Ishikawa (cell line): Measurements from ENCODE around the gene DDN.
A peak's percentile ranks its signal among the peaks of the same experiment; 100 is the strongest.

ENCODE experiments used
- CEBPB ChIP-seq: IDR thresholded peaks from 2 replicates; pipeline ENCODE4 v1.6.1; 2012
- CREB1 ChIP-seq: IDR thresholded peaks from 2 replicates; pipeline ENCODE4 v1.6.1; 2012; ENCODE audit warnings: low read depth
- EGR1 ChIP-seq: IDR thresholded peaks from 2 replicates; pipeline ENCODE4 v1.6.1; 2012
- EP300 ChIP-seq: IDR thresholded peaks from 2 replicates; pipeline ENCODE4 v1.6.1; 2012; ENCODE audit warnings: borderline replicate concordance
- FOXM1 ChIP-seq: IDR thresholded peaks from 2 replicates; pipeline ENCODE4 v1.6.1; 2012; ENCODE audit warnings: low read depth, borderline replicate concordance
- MAX ChIP-seq: IDR thresholded peaks from 2 replicates; pipeline ENCODE4 v1.6.1; 2012
- NFIC ChIP-seq: IDR thresholded peaks from 2 replicates; pipeline ENCODE4 v1.6.1; 2012
- RAD21 ChIP-seq: IDR thresholded peaks from 2 replicates; pipeline ENCODE4 v1.6.1; 2012; ENCODE audit warnings: low read depth
- TAF1 ChIP-seq: IDR thresholded peaks from 2 replicates; pipeline ENCODE4 v1.6.1; 2012; ENCODE audit warnings: low read depth, mild to moderate bottlenecking
- TCF12 ChIP-seq: IDR thresholded peaks from 2 replicates; pipeline ENCODE4 v1.6.1; 2012; ENCODE audit warnings: low read depth
- TEAD4 ChIP-seq: IDR thresholded peaks from 2 replicates; pipeline ENCODE4 v1.6.1; 2012
- USF1 ChIP-seq: IDR thresholded peaks from 2 replicates; pipeline ENCODE4 v1.6.1; 2012
- YY1 ChIP-seq: IDR thresholded peaks from 2 replicates; pipeline ENCODE4 v1.6.1; 2012; ENCODE audit warnings: low read depth
- ZBTB7A ChIP-seq: IDR thresholded peaks from 2 replicates; pipeline ENCODE4 v1.6.1; 2012; ENCODE audit warnings: low read depth
- TF ChIP-seq, protein P1 (sequence below): IDR thresholded peaks from 2 replicates; pipeline ENCODE4 v1.6.1; 2012; ENCODE audit warnings: low read depth, mild to moderate bottlenecking

DDN gene

GRCh38 chr12:48998497-48999353 is 450 bp downstream of the DDN start:
- TF ChIP-seq CREB1: no peak

DNA sequence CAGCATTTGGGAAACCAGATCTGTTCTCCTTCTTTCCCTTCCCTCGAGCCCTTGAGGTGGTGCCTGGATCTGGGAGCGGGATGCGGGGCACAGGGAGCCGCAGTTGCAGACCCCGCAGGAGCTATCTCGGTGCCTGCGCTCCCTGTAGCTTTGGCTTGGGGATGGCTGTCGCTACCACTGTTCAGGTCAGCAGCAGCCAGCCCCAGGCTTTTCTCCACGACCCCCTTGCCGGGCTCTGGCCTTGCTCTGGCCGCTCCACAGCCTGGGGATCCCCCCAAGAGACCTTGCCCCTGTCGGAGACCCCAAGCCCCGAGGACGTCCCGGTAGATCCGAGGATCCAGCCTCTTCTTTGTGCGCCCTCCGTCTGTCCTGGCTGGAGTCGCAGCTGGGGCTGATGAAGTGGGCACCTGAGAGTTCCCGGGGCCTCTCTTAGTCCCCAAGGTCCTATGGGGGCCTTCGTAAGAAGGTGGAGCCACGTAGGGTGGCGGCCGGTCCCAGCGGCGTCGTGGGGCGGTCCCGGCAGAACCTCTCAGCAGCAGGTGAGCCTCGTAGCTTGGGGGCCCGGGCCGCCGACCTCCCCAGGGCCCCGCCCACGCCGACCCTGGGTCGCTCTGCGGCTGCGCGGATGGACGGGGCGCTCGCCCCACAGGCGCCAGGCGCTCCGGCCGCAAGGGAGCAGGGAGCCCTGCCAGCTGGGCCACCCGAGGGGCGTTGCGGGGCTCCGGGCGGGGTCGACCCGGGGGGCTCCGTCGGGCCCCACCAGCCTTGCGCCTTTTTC is 1.3 kb downstream of the DDN start:
- TF ChIP-seq CREB1 (no peak), NFIC (no peak), TEAD4 (no peak), MAX (no peak), USF1 (no peak), FOXM1 (no peak), EGR1 (no peak), EP300 (no peak), RAD21 (no peak), TAF1 (no peak), ZBTB7A (no peak), CEBPB (no peak), TCF12 (no peak), YY1 (no peak)
- TF ChIP-seq, protein P1, sequence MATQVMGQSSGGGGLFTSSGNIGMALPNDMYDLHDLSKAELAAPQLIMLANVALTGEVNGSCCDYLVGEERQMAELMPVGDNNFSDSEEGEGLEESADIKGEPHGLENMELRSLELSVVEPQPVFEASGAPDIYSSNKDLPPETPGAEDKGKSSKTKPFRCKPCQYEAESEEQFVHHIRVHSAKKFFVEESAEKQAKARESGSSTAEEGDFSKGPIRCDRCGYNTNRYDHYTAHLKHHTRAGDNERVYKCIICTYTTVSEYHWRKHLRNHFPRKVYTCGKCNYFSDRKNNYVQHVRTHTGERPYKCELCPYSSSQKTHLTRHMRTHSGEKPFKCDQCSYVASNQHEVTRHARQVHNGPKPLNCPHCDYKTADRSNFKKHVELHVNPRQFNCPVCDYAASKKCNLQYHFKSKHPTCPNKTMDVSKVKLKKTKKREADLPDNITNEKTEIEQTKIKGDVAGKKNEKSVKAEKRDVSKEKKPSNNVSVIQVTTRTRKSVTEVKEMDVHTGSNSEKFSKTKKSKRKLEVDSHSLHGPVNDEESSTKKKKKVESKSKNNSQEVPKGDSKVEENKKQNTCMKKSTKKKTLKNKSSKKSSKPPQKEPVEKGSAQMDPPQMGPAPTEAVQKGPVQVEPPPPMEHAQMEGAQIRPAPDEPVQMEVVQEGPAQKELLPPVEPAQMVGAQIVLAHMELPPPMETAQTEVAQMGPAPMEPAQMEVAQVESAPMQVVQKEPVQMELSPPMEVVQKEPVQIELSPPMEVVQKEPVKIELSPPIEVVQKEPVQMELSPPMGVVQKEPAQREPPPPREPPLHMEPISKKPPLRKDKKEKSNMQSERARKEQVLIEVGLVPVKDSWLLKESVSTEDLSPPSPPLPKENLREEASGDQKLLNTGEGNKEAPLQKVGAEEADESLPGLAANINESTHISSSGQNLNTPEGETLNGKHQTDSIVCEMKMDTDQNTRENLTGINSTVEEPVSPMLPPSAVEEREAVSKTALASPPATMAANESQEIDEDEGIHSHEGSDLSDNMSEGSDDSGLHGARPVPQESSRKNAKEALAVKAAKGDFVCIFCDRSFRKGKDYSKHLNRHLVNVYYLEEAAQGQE: no peak

- no peak for TF ChIP-seq FOXM1
- TF ChIP-seq USF1: no peak
- no peak for TF ChIP-seq EGR1
- no peak for TF ChIP-seq ZBTB7A
- TF ChIP-seq CEBPB: no peak
- no peak for TF ChIP-seq TEAD4
- no peak for TF ChIP-seq NFIC
- no peak for TF ChIP-seq RAD21
- TF ChIP-seq YY1: no peak
- no peak for TF ChIP-seq TAF1
- TF ChIP-seq, protein P1: no peak
- no peak for TF ChIP-seq TCF12
These were observed 2.1 kb downstream of the DDN start for GRCh38 chr12:48996794-48997718.

GRCh38 chr12:48995086-48995879 is 3.9 kb downstream of the DDN start:
- peak; percentile 94 for TF ChIP-seq RAD21
- no peak for TF ChIP-seq NFIC
- no peak for TF ChIP-seq CEBPB
- TF ChIP-seq, protein P1: no peak
- TF ChIP-seq EGR1: no peak
- no peak for TF ChIP-seq CREB1
- TF ChIP-seq YY1: peak; percentile 28; the same call in 1 of the 2 replicates
- TF ChIP-seq TEAD4: peak; percentile 54
- TF ChIP-seq FOXM1: no peak
- no peak for TF ChIP-seq ZBTB7A
- TF ChIP-seq TAF1: 0 out of 2 replicates have a peak, but pooled peaks have one; percentile 25
- TF ChIP-seq TCF12: peak; percentile 28; the same call in 1 of the 2 replicates
- no peak for TF ChIP-seq USF1
- TF ChIP-seq MAX: 0 out of 2 replicates have a peak, but pooled peaks have one; percentile 30
- 0 out of 2 replicates have a peak, but pooled peaks have one; percentile 19 for TF ChIP-seq EP300
